Tibial nerve (tissue), 4 donors: ENCODE measurements around the gene DOK6. TPM values are rescaled to one million over a fixed set of nuclear protein-coding genes. Genes with fewer than 3 reads are reported as not detected.
A peak's percentile ranks its signal among the peaks of the same experiment; 100 is the strongest.
"Not testable (repeated sequence)": the region's sequence is repeated elsewhere in the genome, so short reads cannot be mapped to it uniquely, and the experiment has no call there.

Source experiments
- DNase-seq, 2 donors: peaks; one replicate each; pipeline ENCODE4 v3.0.0-alpha.2; 2019; ENCODE audit warnings: low spot score in 2 of 2
- H3K27ac ChIP-seq, 4 donors: fragments of 200-600 bp; sonication (generic) in 3 of 4; one replicate each; pipeline ENCODE4 v1.5.1; 2017 to 2019; ENCODE audit warnings: mild to moderate bottlenecking in 1 of 4
- H3K27me3 ChIP-seq, 2 donors: fragments of 200-600 bp; sonication (generic) in 1 of 2; one replicate each; pipeline versions ENCODE4 v1.5.1 to v1.6.0; 2017 to 2019
- H3K36me3 ChIP-seq, 3 donors: fragments of 200-600 bp; sonication (generic); one replicate each; pipeline ENCODE4 v1.5.1; 2018 to 2019
- H3K4me1 ChIP-seq, 4 donors: fragments of 200-600 bp; sonication (generic) in 3 of 4; one replicate each; pipeline ENCODE4 v1.5.1; 2017 to 2019
- H3K4me3 ChIP-seq, 4 donors: fragments of 200-600 bp; sonication (generic) in 3 of 4; one replicate each; pipeline ENCODE4 v1.5.1; 2017 to 2019; ENCODE audit warnings: mild to moderate bottlenecking in 1 of 4, moderate library complexity in 1 of 4
- H3K9me3 ChIP-seq, 4 donors: fragments of 200-600 bp; sonication (generic) in 3 of 4; one replicate each; pipeline ENCODE4 v1.5.1; 2017 to 2019
- EP300 ChIP-seq, 2 donors: sonication (generic); formaldehyde crosslinking; IDR thresholded peaks; one replicate each; pipeline ENCODE4 v1.6.1; 2017; ENCODE audit warnings: antibody characterized with exemption in 2 of 2, mild to moderate bottlenecking in 1 of 2
- POLR2A ChIP-seq, 2 donors: fragments of 450-650 bp; IDR thresholded peaks; one replicate each; pipeline ENCODE4 v1.6.1; 2017; ENCODE audit warnings: antibody characterized with exemption in 2 of 2, mild to moderate bottlenecking in 2 of 2, moderate library complexity in 2 of 2
- WGBS, 2 donors: methylation state at CpG; one replicate each; pipeline ENCODE4 v1.1.5; 2018; 5-methylcytosine and 5-hydroxymethylcytosine counted together
- total RNA-seq, 4 donors: library from RNA; depleted of rRNA; stranded (reverse); fragments of >200 nt; gene quantifications; one replicate each; pipeline ENCODE4 v1.1.0, GENCODE V29; 2016
- TF ChIP-seq, protein P1 (sequence below), 5 experiments: fragments of 200-600 bp in 3 of 5; fragments of 450-650 bp in 2 of 5; sonication (generic) in 3 of 5; IDR thresholded peaks; one replicate each; pipeline ENCODE4 v1.5.1; 2016 to 2019; ENCODE audit warnings: antibody characterized with exemption in 5 of 5, mild to moderate bottlenecking in 3 of 5, moderate library complexity in 2 of 5

The DOK6 gene
- 10 to 100 TPM in 1 of 4 donors, 1 to 10 TPM in 3; 4.0 to 28.6 (median 6.1) TPM for total RNA-seq

DNA sequence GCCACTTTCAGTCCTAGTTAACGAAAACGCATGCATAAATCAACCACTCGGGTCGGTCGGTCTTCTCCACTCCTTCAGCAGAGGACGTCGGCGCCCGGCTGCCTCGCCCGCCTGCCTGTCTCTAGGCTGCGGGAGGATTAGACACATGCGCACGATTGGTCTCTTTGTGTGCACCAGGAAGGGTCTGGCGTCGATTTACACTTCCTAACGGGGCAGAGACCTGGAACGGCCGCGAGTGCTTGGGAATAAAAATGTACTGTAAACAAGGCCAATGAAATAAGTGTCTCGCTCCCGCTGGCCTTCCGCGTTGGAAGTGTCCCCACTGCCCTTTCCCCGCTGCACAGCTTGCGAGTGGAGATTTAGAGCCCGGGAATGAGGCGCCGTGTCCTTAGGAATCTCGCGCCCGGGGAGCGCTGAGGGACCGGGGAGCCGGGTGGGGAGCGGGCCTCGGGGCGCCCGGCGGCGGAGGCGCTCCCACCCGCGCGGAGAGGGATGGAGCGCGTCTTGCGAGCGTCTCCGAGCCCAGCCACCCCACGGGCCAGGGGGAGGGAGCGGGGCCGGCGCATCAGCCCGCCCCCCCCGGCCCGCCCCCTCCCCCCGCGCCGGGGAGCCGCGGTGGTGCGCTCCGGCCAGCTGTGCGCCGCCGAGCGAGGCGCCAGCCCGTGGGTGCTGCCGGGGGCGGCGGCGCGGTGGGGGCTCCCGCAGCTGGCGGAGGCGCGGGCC is at the start of gene DOK6:
Gene DOK6, plus strand, starts transcription at position 636 of the 723 bp plus-strand sequence.
- H3K27me3 ChIP-seq = peaks cover 0 to 6% of the 10 kb centered on the region in 2 donors
- DNase-seq = peak; percentile 16 to 25
- no peaks in the 10 kb centered on the region for H3K9me3 ChIP-seq
- H3K4me3 ChIP-seq = peak within 1 kb of the TSS; percentile 52 to 69 (median 60)
- TF ChIP-seq EP300 (IDR thresholded peaks at IDR 0.05) (peak in 1 of 2 donors; percentile 62), POLR2A (IDR thresholded peaks at IDR 0.05) (peak in 1 of 2 donors; percentile 23)
- TF ChIP-seq, protein P1, sequence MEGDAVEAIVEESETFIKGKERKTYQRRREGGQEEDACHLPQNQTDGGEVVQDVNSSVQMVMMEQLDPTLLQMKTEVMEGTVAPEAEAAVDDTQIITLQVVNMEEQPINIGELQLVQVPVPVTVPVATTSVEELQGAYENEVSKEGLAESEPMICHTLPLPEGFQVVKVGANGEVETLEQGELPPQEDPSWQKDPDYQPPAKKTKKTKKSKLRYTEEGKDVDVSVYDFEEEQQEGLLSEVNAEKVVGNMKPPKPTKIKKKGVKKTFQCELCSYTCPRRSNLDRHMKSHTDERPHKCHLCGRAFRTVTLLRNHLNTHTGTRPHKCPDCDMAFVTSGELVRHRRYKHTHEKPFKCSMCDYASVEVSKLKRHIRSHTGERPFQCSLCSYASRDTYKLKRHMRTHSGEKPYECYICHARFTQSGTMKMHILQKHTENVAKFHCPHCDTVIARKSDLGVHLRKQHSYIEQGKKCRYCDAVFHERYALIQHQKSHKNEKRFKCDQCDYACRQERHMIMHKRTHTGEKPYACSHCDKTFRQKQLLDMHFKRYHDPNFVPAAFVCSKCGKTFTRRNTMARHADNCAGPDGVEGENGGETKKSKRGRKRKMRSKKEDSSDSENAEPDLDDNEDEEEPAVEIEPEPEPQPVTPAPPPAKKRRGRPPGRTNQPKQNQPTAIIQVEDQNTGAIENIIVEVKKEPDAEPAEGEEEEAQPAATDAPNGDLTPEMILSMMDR (IDR thresholded peaks at IDR 0.05) = no peak
- H3K4me1 ChIP-seq = peaks cover 0 to 19% (median 0%) of the 10 kb centered on the region in 4 donors
- H3K36me3 ChIP-seq = no peaks in the 10 kb centered on the region
- peak within 1 kb of the TSS; percentile 77 to 89 (median 85) for H3K27ac ChIP-seq
- WGBS, 2 donors = 0 to 1% methylated on average over 47 to 56 of the region's 79 CpGs

DNA sequence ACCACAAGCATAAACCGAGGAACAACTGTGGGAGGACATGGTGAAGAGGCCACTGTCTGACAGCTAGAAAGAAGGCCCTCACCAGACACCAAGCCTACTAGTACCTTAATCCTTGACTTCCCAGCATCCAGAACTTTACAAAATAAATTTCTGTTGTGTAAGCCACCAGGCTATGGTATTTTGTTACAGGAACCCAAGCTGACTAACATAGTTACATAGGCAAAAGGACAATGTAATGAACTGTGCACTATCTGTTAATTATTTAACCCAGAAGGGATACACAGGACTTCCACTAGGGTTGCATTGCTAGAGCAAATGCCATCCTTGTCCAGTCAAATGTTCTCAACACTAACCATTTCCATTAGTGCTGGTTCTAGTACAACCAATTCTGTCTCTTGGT is 47.7 kb upstream of the DOK6 start:
- 92 to 100% methylated on average over 1 of the region's 1 CpG for WGBS, 2 donors
- H3K27ac ChIP-seq = no peak overlapping the region

DNA sequence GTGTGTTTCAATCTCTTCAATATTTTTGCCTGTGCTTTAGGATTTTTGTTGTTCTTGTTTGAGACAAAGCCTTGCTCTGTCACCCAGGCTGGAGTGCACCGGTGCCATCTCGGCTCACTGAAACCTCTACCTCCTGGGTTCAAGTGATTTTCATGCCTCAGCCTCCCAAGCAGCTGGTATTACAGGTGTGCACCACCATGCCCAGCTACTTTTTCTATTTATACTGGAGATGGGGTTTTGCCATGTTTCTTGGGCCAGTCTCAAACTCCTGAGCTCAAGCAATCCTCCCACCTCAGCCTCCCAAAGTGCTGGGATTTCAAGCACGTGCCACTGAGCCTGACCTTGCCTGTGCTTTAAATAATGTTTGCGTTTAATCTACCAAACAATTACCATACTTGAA is 43.1 kb upstream of the DOK6 start:
- no peaks in the 10 kb centered on the region for H3K27me3 ChIP-seq
- no peaks in the 10 kb centered on the region for H3K36me3 ChIP-seq
- H3K4me1 ChIP-seq = no peaks in the 10 kb centered on the region
- no peak overlapping the region for H3K27ac ChIP-seq
- no peak overlapping the region for H3K4me3 ChIP-seq
- no peak for DNase-seq
- 80 to 86% methylated on average over 4 of the region's 4 CpGs for WGBS, 2 donors
- peaks cover 0 to 11% (median 0%) of the 10 kb centered on the region in 4 donors for H3K9me3 ChIP-seq
- TF ChIP-seq, protein P1 (IDR thresholded peaks at IDR 0.05) = no peak
- TF ChIP-seq POLR2A (IDR thresholded peaks at IDR 0.05) (no peak), EP300 (IDR thresholded peaks at IDR 0.05) (no peak)

More for the DNA sequence above, 47.7 kb upstream of the DOK6 start:
- H3K4me3 ChIP-seq = no peak overlapping the region
- H3K36me3 ChIP-seq = no peaks in the 10 kb centered on the region
- H3K9me3 ChIP-seq = peaks cover 0 to 3% (median 0%) of the 10 kb centered on the region in 4 donors
- H3K4me1 ChIP-seq = no peaks in the 10 kb centered on the region
- TF ChIP-seq, protein P1 (IDR thresholded peaks at IDR 0.05) = no peak
- TF ChIP-seq EP300 (IDR thresholded peaks at IDR 0.05) (no peak), POLR2A (IDR thresholded peaks at IDR 0.05) (no peak)
- no peaks in the 10 kb centered on the region for H3K27me3 ChIP-seq
- DNase-seq = no peak

DNA sequence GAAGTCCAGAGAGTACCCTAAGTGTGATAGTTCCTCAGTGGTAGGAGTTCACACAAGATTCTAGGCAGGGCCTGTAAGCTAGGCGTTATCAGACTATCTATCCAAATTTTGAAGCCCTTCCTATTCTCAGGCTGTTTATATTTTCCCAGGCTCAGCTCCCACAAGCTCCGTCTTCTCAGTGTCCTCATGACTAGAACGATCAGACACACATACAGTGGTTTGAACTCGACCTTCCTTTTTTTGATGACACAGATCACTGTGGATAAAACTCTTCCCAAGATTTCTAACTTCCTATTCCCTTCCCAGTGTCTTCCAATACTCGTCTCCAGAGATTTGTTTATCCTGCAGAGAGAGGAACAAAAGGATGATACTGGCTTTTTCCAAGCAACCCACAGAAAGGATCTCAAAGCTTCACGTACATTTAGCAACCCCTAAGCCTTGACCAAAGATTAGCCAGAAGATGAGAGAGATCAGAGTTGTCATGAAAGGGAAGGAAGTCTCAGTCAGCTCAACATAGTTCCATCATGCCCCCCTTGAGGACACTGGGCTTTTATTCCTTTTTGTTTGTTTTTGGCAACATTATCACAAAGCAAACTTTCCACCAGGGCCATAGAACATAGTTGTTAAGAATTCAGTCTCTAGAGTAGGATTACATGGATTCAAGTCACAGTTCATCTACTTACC is 42.3 kb upstream of the DOK6 start:
- TF ChIP-seq EP300 (IDR thresholded peaks at IDR 0.05) = no peak
- Histone ChIP-seq H3K9me3 (peaks cover 0 to 11% (median 0%) of the 10 kb centered on the region in 4 donors), H3K4me1 (no peaks in the 10 kb centered on the region), H3K36me3 (no peaks in the 10 kb centered on the region), H3K27ac (no peak overlapping the region), H3K4me3 (no peak overlapping the region), H3K27me3 (no peaks in the 10 kb centered on the region)
- WGBS, 2 donors = 54 to 63% methylated on average over 6 of the region's 6 CpGs
- DNase-seq = no peak

DNA sequence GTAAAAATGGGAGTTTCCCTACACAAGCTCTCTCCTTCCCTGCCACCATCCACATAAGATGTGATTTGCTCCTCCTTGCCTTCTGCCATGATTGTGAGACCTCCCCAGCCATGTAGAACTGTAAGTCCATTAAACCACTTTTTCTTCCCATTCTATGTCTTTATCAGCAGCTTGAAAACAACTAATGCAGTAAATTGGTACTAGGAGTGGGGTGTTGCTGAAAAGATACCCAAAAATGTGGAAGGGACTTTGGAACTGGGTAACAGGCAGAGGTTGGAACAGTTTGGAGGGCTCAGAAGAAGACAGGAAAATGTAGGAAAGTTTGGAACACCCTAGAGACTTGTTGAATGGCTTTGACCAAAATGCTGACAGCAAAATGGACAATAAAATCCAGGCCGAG is 40.9 kb upstream of the DOK6 start:
- not testable (repeated sequence) for DNase-seq, H3K4me1 ChIP-seq, H3K27ac ChIP-seq, H3K27me3 ChIP-seq, H3K36me3 ChIP-seq, H3K4me3 ChIP-seq
- peaks cover 0 to 11% (median 0%) of the 10 kb centered on the region in 4 donors for H3K9me3 ChIP-seq
- 91 to 96% methylated on average over 1 of the region's 1 CpG for WGBS, 2 donors

DNA sequence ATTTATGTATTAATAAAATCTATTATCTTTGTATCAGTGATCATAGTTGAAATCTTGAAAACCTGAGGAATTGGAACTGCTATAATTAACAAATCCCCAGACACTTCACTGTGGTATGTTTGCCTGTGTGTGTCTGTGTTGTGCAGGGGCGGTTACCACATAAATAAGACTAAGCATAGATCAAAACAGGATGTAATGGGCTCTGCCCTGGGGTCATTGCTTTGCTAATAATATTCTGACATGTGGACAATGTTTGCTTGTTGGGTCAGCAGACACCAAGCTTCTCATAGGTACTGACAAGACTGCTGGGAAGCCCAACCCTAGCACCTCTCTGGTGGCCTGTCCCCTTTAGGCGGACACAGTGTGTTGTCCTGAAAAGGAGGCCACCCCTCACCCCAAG is 35.8 kb upstream of the DOK6 start:
- H3K4me3 ChIP-seq = no peak overlapping the region
- H3K9me3 ChIP-seq = peaks cover 0 to 7% (median 0%) of the 10 kb centered on the region in 4 donors
- no peaks in the 10 kb centered on the region for H3K27me3 ChIP-seq
- TF ChIP-seq, protein P1 (IDR thresholded peaks at IDR 0.05) = no peak
- no peak for TF ChIP-seq EP300 (IDR thresholded peaks at IDR 0.05)
- TF ChIP-seq POLR2A (IDR thresholded peaks at IDR 0.05) = no peak
- DNase-seq = no peak
- no peaks in the 10 kb centered on the region for H3K36me3 ChIP-seq
- 58 to 68% methylated on average over 2 of the region's 2 CpGs for WGBS, 2 donors
- no peak overlapping the region for H3K27ac ChIP-seq
- H3K4me1 ChIP-seq = no peaks in the 10 kb centered on the region
